HG03575 (cell line): Measurements from ENCODE around the gene SMPD3.

ENCODE experiments used
- ATAC-seq: cut with Tn5 transposase; IDR thresholded peaks from one replicate; pipeline ENCODE4 v1.9.1; 2021; ENCODE audit not compliant: unreplicated experiment, insufficient number of reproducible peaks, low FRiP score; ENCODE audit errors: extremely low read depth

Gene SMPD3

GRCh38 chr16:68395167-68395786 lies 53.0 kb downstream of the SMPD3 start:
- ATAC-seq: no peak

- ATAC-seq: no peak
Measured at GRCh38 chr16:68393333-68393732, 55.0 kb downstream of the SMPD3 start.

GRCh38 chr16:68389750-68390371 lies 58.4 kb downstream of the SMPD3 start:
- no peak for ATAC-seq

- ATAC-seq: no peak
Measured at GRCh38 chr16:68389006-68389405, 59.3 kb downstream of the SMPD3 start.

- no peak for ATAC-seq
Measured at GRCh38 chr16:68388124-68388523, 60.2 kb downstream of the SMPD3 start.

GRCh38 chr16:68387301-68387700 lies 61.0 kb downstream of the SMPD3 start:
- ATAC-seq: no peak

- ATAC-seq: no peak
Measured at GRCh38 chr16:68386628-68387027, 61.7 kb downstream of the SMPD3 start.

GRCh38 chr16:68385371-68385770 lies 62.9 kb downstream of the SMPD3 start:
- ATAC-seq: no peak

- no peak for ATAC-seq
Measured at GRCh38 chr16:68384288-68385161, 63.8 kb downstream of the SMPD3 start.

- no peak for ATAC-seq
Measured at GRCh38 chr16:68383858-68384257, 64.5 kb downstream of the SMPD3 start.

GRCh38 chr16:68382296-68382718 lies 66.0 kb downstream of the SMPD3 start:
- ATAC-seq: no peak

GRCh38 chr16:68381363-68381724 lies 67.0 kb downstream of the SMPD3 start:
- no peak for ATAC-seq

GRCh38 chr16:68380676-68381362 lies 67.5 kb downstream of the SMPD3 start:
- no peak for ATAC-seq

- ATAC-seq: no peak
Measured at GRCh38 chr16:68380348-68380670, 68.0 kb downstream of the SMPD3 start.

- ATAC-seq: no peak
Measured at GRCh38 chr16:68379472-68380347, 68.6 kb downstream of the SMPD3 start.

GRCh38 chr16:68378436-68379415 lies 69.6 kb downstream of the SMPD3 start:
- no peak for ATAC-seq

- ATAC-seq: no peak
Measured at GRCh38 chr16:68377667-68378393, 70.5 kb downstream of the SMPD3 start.
